AG20443 (cell line): ENCODE results near the gene PLXDC2.
"Not testable (repeated sequence)": the region's sequence is repeated elsewhere in the genome, so short reads cannot be mapped to it uniquely, and the experiment has no call there.

ENCODE experiments used
- DNase-seq: peaks from one replicate; pipeline ENCODE4 v3.0.0; 2012; ENCODE audit warnings: low spot score, mixed read lengths

The PLXDC2 gene

GRCh38 chr10:20191392-20191791 lies 375.2 kb downstream of the PLXDC2 start:
- DNase-seq, result not testable (repeated sequence)

- no peak for DNase-seq
Observed at GRCh38 chr10:20195076-20195475, 378.8 kb downstream of the PLXDC2 start.

GRCh38 chr10:20200758-20201157 lies 384.5 kb downstream of the PLXDC2 start:
- DNase-seq, result no peak

GRCh38 chr10:20202337-20202736 lies 386.1 kb downstream of the PLXDC2 start:
- DNase-seq, result no peak

GRCh38 chr10:20207653-20208052 lies 391.4 kb downstream of the PLXDC2 start:
- DNase-seq, result no peak

GRCh38 chr10:20209098-20209497 lies 392.9 kb downstream of the PLXDC2 start:
- not testable (repeated sequence) for DNase-seq

GRCh38 chr10:20215547-20216152 lies 399.4 kb downstream of the PLXDC2 start:
- DNase-seq, result no peak

- DNase-seq, result no peak
Observed at GRCh38 chr10:20221356-20221755, 405.1 kb downstream of the PLXDC2 start.

- DNase-seq, result no peak
Observed at GRCh38 chr10:20228729-20229128, 412.5 kb downstream of the PLXDC2 start.

- no peak for DNase-seq
Observed at GRCh38 chr10:20232079-20232705, 416.0 kb downstream of the PLXDC2 start.

- DNase-seq, result no peak
Observed at GRCh38 chr10:20233423-20233822, 417.2 kb downstream of the PLXDC2 start.

- DNase-seq, result no peak
Observed at GRCh38 chr10:20234579-20234978, 418.3 kb downstream of the PLXDC2 start.

GRCh38 chr10:20237091-20237570 lies 420.9 kb downstream of the PLXDC2 start:
- DNase-seq, result no peak

GRCh38 chr10:20237586-20237985 lies 421.4 kb downstream of the PLXDC2 start:
- DNase-seq, result no peak

- no peak for DNase-seq
Observed at GRCh38 chr10:20240643-20241042, 424.4 kb downstream of the PLXDC2 start.

- DNase-seq, result no peak
Observed at GRCh38 chr10:20247454-20247853, 431.2 kb downstream of the PLXDC2 start.

GRCh38 chr10:20247891-20248708 lies 431.9 kb downstream of the PLXDC2 start:
- no peak for DNase-seq

- no peak for DNase-seq
Observed at GRCh38 chr10:20254078-20254477, 437.8 kb downstream of the PLXDC2 start.

- no peak for DNase-seq
Observed at GRCh38 chr10:20254497-20254896, 438.3 kb downstream of the PLXDC2 start.

- DNase-seq, result no peak
Observed at GRCh38 chr10:20256969-20257368, 440.7 kb downstream of the PLXDC2 start.

GRCh38 chr10:20257422-20257821 lies 441.2 kb downstream of the PLXDC2 start:
- DNase-seq, result no peak

GRCh38 chr10:20265146-20265545 lies 448.9 kb downstream of the PLXDC2 start:
- no peak for DNase-seq

GRCh38 chr10:20267734-20268133 lies 451.5 kb downstream of the PLXDC2 start:
- no peak for DNase-seq
